ENCODE measurements around the gene HSPA5.

DNA sequence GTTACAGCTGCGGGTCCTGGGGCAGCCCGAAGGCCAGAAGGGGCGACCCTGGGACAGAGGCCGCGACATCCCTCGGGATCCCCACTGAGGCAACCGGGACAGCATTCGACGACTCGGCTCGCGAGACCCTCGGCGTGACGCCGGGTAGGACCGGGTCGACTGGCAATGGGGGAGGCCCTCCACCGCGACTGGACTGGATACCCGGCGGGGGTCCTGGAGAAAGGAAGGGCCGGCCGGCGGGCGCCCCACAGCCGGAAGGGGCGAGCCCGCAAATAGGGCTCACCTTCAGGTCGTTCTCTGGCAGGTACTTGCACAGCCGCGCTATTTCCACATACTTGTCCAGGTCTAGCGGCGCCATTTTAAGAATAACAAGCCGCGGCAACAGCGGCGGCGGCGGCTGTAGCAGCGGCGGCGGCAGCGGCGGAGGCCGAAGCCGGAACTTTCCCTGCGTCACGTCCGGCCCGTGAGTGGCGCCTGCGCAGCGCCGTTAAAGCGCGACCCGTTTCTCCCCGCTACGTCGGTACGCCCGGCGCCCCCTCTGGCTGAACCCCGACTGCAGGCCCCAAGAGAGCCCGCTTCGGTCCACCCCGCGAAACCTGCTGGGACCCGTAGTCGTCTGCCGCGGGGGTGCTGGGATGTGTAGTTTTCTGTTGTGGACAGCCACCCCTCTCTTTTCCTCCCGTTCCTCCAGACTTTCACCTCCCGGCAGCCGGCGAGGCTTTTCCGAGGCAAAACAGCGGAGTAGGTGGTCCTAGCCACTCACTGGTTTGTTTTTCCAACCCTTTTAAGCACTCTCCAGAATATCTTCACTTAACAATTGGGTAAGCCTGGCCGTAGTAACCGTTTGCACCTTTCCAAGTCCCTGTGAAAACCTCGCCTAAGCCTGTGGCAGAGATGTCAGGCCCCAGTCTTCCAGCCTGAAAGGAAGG lies 51.5 kb downstream of the HSPA5 start, which contains the start of gene PPP6C:
- TF ChIP-seq, protein P1, sequence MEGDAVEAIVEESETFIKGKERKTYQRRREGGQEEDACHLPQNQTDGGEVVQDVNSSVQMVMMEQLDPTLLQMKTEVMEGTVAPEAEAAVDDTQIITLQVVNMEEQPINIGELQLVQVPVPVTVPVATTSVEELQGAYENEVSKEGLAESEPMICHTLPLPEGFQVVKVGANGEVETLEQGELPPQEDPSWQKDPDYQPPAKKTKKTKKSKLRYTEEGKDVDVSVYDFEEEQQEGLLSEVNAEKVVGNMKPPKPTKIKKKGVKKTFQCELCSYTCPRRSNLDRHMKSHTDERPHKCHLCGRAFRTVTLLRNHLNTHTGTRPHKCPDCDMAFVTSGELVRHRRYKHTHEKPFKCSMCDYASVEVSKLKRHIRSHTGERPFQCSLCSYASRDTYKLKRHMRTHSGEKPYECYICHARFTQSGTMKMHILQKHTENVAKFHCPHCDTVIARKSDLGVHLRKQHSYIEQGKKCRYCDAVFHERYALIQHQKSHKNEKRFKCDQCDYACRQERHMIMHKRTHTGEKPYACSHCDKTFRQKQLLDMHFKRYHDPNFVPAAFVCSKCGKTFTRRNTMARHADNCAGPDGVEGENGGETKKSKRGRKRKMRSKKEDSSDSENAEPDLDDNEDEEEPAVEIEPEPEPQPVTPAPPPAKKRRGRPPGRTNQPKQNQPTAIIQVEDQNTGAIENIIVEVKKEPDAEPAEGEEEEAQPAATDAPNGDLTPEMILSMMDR (IDR thresholded peaks at IDR 0.05; ENCODE audit: low read length), result peak; percentile 68
- TF ChIP-seq EZH2 (optimal IDR thresholded peaks at IDR 0.05; ENCODE audit: low read depth, low read length), result no peak
- TF ChIP-seq EZH2phosphoT487 (IDR thresholded peaks at IDR 0.05; ENCODE audit: low read length), result no peak
